Stimulated activated CD4-positive, alpha-beta T cell treated with anti-CD3 and anti-CD28 coated beads, Interleukin-4, amount 100 ng/mL, for 4 hours (primary cell): ENCODE results near the gene MDK.
A peak's percentile ranks its signal among the peaks of the same experiment; 100 is the strongest.
"Not testable (repeated sequence)": the region's sequence is repeated elsewhere in the genome, so short reads cannot be mapped to it uniquely, and the experiment has no call there.

ENCODE experiments used
- DNase-seq, 2 experiments: peaks; one replicate each; pipeline ENCODE4 v3.0.0-alpha.2; 2020

MDK gene

DNA sequence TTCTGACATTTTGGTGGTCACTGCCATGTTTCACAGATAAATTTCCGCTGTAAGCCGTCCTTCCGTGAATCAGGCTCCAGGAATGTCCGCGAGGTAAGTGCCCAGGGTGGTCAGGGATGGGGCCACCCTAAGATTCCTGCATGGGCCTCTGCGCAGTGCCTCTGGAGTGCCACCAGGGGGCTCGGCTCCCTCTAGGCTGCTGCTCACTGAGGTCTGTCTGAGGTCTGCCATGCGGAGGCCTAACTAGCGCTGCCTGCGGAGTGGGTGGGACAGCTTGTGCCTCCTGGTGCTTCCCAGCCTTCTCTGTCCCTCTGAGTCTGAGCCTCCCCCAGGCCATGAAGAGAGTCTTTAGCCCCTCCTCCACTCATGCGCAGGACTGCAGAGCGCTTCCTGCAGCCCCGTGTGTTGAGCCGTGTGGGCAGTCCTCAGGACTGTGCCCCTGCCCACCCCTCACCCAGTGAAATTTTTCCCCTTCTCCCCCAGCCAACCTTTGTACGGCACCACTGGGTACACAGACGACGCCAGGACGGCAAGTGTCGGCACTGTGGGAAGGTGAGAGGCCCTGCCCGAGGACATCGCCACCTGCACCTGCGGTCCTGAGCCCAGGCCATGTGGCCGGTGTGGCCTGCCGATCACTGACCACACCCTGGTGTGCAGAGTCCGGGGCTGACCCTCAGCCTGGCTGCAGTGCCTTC is 11.9 kb upstream of the MDK start:
- peak; percentile 47 to 57 for DNase-seq

GRCh38 chr11:46370253-46370652 is 11.2 kb upstream of the MDK start:
- no peak for DNase-seq

GRCh38 chr11:46371262-46371661 is 10.2 kb upstream of the MDK start:
- not testable (repeated sequence) for DNase-seq

GRCh38 chr11:46372086-46372485 is 9.4 kb upstream of the MDK start:
- DNase-seq, result no peak

DNA sequence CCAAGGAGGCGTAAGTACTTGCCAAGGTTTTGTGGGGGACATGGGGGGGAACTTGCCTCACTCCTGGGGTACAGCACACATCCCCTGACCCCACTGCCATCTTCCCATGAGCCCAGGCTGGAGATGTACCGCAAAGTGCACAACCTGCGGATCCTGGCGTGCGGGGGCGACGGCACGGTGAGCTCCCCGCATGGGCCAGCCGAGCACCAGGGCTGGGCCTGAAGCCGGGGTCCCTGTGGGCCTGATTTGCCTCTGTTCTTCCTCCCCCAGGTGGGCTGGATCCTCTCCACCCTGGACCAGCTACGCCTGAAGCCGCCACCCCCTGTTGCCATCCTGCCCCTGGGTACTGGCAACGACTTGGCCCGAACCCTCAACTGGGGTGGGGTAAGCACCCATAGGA is 9.0 kb upstream of the MDK start:
- not testable (repeated sequence) for DNase-seq

GRCh38 chr11:46373787-46374740 is 7.4 kb upstream of the MDK start:
- no peak for DNase-seq

DNA sequence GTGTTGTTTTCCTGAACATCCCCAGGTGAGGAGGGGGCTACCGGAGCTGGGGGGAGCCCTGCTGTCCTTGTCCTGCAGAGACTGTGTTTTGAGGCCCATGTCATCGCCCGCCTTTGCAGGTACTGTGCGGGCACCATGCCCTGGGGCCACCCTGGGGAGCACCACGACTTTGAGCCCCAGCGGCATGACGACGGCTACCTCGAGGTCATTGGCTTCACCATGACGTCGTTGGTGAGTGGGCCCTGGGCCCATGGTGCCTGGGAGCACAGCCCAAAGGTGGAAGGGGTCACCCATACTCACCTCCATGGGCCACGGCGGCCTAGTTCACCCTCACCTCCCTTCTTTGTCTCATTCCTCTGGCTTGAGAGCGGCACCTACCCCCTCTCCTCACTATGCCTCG is 6.7 kb upstream of the MDK start:
- DNase-seq, result no peak

GRCh38 chr11:46375392-46376101 is 5.9 kb upstream of the MDK start:
- DNase-seq, result no peak

- DNase-seq, result no peak
Observed at GRCh38 chr11:46376258-46377050, 5.0 kb upstream of the MDK start.

DNA sequence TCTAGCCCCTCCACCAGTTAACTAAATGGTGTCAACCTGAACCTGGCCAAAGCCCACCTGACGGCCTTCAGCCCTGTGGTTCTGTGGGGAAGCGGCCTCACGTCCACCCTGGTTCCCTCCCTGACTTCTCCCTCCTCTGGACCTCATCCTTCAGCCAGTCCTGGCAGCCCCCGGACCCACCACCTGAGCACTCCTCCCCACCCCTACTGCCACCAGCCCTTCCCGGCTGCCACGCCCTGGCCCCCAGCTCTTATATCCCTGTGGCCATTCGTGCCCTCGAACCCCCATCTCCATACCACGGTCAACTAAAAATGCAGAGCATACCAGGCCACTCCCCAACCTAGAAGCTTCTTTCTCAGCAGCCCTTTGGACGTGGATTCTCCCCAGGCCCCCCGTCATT is 4.2 kb upstream of the MDK start:
- no peak for DNase-seq

DNA sequence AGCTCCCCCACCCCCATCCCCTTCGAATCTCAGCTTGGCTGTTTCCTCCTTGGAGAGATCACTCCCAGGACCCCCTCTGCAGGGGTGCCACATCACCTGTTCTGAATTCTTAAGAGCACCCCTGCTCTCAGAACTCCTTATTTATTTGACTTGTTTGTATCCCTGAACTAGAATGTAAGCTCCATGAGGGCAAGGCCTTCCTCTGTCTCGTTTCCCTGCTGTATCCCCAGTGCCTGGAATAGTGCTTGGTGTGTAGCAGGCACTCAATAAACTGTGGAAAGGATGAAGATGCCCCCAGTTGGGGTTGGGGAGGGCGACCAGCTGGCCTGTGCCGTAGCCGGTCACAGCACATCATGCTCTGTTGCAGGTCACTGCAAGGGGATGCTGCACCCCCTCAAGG is 3.6 kb upstream of the MDK start:
- no peak for DNase-seq

DNA sequence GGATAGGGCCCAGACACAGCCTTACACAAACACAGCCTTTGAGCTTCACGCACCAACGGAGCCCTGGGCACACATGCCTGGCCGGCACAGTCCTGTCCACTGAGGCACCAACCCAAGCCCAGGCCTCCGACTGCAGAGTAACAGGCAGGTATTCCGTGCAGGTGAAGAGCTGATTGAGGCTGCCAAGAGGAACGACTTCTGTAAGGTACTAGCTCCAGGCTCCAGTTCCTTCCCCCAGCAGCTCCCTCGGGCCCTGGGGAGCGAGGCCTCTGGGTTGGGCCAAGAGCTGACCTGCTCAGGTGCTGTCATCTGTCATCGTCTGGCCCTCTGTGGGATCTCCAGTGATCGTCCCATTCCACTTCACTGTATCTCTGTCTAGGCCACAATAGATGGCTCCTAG is 3.2 kb upstream of the MDK start:
- DNase-seq, result no peak

- no peak for DNase-seq
Observed at GRCh38 chr11:46378811-46379481, 2.5 kb upstream of the MDK start.

- DNase-seq, result not testable (repeated sequence)
Observed at GRCh38 chr11:46379482-46380293, 1.8 kb upstream of the MDK start.

DNA sequence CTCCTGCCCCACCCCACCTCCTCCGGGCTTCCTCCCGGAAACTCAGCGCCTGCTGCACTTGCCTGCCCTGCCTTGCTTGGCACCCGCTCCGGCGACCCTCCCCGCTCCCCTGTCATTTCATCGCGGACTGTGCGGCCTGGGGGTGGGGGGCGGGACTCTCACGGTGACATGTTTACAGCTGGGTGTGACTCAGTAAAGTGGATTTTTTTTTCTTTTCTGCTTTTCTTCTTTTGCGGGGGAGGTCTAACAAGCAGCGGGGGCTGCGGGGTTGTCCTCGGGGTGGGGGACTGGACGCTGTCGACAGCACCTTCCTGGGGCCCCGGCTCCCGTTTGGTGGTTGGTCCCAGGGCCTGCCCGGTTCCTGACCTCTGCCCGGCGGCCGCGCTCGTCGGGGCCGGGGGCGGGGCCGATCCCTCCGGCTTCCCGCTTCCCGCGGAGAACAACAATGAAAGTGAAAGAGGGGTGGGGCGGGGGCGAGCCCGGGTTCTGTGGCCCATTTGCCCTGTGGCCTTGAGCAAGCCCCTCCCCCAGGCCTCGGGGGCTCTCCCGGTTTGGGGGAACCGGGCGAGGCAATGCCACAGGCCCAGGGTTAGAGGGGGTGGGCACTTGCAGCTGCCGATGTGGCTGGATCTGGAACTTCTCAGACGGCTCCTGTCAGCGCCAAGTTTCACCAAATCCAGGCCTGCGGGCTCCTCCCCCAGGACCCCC is 975 bp upstream of the MDK start:
- peak; percentile 61 to 65 for DNase-seq

- no peak for DNase-seq
Observed at GRCh38 chr11:46381819-46382645, 563 bp downstream of the MDK start.

- no peak for DNase-seq
Observed at GRCh38 chr11:46382646-46383403, 1.4 kb downstream of the MDK start.

GRCh38 chr11:46383404-46383758 is 1.9 kb downstream of the MDK start:
- DNase-seq, result no peak
